HG02798 (cell line): ENCODE measurements around the gene VEZT.

ENCODE experiments used
- ATAC-seq: cut with Tn5 transposase; IDR thresholded peaks from one replicate; pipeline ENCODE4 v1.9.1; 2021; ENCODE audit warnings: mild to moderate bottlenecking; ENCODE audit not compliant: unreplicated experiment, poor library complexity

VEZT gene

DNA sequence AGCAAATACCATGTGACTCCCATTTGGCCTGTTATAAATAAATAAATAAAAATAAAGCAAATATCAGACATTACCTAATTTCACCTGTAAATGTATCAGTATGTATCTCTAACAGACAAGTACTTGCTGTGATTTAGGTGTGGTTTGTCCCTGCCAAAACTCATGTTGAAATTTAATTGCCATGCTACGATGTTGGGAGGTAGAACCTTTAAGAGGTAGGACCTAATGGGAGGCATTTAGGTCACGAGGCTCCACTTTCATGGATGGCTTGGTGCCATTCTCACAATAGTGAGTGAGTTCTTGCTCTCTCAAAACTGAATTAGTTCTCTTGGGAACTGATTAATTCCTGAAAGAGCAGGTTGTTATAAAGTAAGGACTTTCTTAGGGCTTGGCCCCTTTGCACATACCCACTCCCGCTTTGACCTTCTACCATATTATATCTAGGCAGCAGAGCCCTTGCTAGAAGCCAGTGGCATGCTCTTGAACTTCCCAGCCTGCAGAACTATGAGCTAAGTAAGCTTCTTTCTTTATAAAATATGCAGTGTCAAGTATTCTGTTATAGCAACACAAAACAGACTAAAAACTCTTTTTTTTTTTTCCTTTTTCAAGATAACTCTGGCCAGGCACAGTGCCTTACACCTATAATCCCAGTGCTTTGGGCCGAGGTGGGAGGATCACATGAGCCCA lies 26.0 kb downstream of the VEZT start:
- ATAC-seq = no peak

DNA sequence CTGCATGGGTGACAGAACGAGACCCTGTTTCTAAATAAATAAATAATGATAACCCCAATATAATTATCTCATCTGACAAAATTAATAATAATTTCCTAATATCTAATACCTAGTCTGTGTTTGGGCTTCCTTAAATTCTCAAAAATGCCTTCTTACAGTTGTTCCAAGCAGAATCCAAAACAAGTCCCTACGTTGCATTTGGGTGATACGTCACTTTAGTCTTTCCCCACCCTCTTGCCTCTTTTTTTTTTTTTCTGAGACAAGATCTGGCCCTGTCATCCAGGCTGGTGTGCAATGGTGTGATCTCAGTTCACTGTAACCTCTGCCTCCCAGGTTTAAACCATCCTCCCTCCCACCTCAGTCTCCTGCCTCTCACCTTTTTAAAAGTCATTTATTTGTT lies 26.7 kb downstream of the VEZT start:
- no peak for ATAC-seq

DNA sequence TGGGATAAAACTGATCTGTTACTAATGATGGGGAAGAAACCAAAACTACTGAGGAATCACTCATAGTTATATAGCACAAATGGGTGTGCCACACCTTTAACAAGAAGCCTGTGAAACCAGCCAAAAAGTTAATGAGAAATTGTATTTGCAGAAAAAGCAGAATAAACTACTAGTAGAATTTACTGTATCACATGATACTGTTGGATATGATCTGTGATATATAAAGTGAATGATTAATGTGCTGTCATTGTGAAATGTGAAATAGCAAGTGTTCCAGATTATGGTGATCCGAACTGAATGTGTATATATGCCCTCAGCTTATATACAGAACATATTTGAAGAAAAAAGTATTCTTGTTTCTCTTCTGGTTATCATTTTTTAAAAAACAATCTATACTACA lies 30.5 kb downstream of the VEZT start:
- ATAC-seq = no peak

DNA sequence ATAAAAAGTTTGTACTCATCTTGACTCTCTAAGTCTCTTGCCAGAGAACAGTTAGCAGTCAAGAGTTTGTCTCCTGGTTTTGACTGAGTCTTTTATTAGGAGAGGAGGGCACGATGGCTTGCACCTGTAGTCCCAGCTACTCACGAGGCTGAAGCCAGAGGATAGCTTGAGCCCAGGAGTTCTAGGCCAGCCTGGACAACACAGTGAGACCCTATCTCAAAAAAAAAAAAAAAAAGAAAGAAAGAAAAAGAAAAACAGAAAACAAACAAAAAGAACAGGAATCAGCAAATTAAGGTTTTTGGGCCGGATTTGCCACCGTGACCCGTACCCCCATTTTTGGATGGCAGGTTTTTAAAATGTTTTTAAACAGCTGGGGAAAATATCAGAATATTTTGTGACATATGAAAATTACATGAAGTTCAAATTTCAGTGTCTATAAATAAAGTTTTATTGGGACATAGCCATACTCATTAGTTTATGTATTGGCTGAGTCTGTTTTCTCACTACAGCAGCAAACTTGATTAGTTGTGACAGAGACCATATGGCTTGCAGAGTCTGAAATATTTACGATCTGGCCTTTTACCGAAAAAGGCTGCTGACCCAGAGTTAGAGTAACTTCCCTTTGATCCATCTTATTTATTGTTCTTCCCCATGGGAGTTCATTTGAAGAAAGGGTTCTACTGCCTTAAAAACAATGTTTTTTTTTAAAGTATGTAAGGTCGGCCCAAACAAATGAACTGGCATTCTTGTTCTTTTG lies 31.2 kb downstream of the VEZT start:
- ATAC-seq = no peak

DNA sequence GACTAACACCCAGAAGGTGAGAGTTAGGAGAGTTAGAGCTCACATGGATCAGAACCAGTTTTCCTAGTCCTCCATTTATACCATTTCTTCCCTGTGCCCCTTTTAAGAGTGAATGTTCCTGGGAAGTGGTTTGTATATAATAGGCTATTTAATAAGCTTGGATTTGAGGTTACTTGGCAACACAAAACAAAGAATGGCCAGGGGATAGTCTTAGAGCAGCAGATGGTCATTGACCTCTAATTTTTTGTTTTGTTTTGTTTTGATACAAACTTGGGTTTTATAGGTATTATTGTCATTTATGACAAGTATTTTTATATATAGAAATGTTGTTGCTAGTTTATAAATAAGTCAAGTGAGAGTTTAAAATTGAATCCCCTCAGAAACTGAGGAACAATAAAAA lies 35.8 kb downstream of the VEZT start:
- ATAC-seq = no peak

DNA sequence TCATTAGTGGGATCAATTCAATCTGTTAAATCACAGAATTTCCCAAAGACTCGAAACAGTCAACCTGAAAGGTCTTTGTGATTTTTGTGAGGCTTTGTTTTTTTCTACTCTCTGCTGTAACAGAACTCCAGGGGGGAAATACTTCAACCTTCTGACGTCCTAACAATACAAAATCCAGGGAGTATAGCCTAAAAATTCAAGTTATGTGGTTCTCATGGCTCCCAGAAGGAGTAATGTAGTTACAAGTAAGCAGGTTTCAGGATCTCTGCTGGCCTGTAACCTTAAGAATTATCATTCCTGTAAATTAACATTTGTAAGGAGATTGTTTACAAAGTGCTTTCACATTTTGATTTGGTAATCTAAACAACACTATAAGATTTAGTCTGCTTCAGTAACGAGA lies 39.9 kb downstream of the VEZT start:
- ATAC-seq = no peak

DNA sequence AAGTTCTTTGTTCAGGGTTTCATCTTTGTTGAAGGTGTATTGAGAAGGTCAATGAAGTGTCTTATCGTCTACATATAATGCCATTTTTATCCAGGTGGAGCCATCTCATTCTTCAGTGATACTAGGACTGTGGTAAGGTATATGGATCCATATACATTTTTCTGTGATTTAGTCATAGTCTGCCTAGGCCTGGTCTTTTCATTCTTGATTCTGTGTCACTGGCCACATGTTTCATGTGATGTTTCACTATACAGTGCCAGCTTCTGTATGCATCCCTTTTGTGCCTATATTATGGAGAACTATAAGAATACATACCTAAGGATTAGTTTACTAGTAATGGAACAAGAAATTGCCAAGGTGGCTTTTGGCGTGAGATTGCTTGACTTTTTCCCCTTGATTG lies 40.5 kb downstream of the VEZT start:
- no peak for ATAC-seq

DNA sequence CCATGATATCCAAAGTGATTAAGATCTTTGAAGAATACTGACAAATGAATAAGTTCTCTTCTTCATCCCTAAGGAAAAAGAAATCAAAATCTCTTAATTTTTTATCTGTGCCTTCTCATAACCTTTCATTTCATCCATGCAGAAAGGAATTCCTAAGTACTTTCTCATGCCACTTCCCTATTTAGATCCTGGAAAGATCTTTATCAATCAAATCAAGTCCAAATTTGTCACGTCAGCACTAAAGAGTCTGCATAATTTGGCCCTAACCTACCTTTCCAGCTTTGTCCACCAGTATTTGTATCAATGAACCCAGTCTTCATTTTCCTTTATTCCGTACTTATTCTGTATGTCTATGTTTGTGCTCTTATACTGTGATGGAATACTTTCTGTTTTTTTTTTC lies 41.2 kb downstream of the VEZT start:
- ATAC-seq = no peak

DNA sequence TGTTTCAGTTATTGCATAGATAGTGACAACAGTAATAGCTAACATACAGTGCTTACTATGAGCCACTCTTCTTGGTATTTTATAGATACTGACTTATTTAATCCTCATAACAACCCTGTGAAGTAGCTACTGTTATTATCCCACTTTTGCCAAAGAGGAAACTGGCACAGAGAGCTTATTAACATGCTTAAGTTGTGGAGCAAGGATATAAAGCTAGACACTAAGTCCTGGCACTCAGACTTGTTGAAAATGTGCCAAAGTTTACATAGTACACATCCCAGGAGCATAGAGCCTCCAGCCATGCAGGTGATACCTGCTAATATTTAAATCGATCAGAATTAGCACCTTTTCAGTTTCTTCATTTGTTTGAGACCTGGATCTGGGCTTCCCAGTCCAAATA lies 41.8 kb downstream of the VEZT start:
- no peak for ATAC-seq

DNA sequence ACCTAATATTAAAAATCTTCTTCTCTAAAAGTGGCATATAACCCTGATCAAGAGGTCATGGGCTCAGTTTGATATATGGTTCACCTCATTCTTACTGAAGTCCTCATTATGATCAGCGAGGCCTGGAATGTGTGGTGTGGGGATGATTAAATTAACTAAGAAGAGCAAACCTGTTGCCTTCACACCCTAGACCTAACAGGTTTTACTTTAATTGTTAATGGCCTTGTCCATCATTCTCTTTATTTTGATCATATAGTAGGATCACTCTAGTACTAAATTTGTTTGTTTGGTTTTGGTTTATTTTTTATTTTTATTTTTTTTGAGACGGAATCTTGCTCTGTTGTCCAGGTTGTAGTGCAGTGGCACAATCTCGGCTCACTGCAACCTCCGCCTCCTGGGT lies 43.5 kb downstream of the VEZT start:
- no peak for ATAC-seq

DNA sequence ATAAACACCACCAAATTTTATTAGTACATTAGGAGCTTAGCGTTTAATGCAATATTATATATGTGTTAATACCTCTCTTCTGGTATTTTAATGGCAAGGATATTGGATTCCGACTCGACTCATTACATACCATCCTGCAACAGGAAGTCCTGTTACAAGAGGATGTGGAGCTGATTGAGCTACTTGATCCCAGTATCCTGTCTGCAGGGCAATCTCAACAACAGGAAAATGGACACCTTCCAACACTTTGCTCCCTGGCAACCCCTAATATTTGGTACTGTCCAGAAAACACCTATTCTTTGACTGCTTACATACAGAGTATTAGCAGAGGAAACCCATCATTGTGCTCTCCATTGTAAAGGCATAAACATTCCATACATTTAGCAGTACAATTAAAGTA lies 45.2 kb downstream of the VEZT start:
- ATAC-seq = no peak

DNA sequence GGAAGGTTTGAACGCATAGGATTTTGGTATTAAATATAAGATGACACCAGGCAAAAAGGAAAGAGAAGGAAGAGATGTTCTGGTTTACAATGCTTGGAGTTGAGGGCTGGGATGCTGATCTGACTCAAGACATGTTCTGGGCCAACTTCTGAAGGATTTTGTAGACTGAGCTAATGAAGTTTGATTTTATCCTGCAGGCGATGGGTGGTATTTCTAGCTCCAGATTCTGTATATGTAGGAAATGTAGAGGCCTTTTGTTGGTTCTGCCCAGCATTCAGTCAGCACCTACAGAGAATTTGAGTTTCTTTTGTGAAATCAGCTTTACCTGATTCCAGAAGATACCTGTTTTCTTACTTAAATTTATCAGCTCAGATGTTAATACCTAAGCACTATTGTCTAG lies 48.2 kb downstream of the VEZT start:
- no peak for ATAC-seq

DNA sequence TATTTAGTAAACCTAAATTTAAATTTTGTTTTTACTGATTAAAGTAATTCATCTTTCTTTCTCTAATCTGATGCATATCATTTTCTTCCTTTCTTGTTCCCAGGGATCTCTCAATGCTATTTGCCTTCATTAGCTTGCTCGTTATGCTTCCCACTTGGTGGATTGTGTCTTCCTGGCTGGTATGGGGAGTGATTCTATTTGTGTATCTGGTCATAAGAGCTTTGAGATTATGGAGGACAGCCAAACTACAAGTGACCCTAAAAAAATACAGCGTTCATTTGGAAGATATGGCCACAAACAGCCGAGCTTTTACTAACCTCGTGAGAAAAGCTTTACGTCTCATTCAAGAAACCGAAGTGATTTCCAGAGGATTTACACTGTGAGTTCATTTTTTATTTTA lies 48.6 kb downstream of the VEZT start:
- ATAC-seq = no peak

DNA sequence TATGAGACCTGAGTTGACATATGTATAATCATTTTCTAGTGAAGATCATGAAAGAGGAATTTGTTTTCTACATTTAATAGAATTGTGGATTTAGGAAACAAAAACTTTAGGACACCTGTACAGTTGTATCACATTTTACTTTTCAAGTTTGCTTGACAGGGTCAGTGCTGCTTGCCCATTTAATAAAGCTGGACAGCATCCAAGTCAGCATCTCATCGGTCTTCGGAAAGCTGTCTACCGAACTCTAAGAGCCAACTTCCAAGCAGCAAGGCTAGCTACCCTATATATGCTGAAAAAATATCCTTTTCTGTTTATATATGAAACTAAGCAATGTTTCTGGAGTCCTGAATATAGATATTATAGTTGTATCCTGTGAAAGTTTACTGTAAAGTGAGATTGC lies 52.3 kb downstream of the VEZT start:
- no peak for ATAC-seq

DNA sequence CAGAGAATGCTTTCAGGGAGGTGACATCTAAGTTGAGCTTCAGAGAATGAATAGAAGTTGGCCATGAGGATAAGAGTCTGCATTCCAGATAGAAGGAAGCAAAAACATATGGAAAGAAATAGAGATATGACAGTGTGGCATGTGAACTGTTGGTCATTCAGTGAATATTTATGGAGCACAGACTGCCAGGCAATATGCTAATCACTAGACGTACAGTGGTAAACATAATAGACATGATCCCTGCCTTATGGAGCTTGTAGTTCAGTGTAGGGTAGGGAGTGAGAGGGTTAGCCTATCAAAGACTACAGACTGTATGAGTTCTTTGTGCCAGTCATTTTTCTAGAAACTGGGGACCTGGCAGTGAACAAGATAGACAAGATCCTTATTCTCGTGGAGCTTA lies 53.9 kb downstream of the VEZT start:
- ATAC-seq = no peak

DNA sequence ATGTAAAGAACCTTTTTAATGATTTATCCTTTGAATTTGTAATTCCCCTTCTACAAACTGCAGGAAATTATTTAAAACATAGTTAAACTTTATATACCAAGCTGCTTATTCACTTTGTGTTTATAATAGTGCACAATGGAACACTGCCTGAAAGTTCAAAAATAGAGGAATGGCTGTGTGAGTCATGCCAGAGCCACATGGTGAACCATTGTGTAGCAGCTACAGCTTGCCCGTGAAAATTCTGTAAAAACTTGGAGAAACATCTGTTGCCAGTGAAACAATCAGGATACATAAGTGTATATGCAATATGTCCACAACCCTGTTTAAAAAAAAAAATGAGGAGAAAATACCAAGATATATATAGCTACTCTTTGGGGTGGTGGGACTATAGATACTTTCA lies 59.5 kb downstream of the VEZT start:
- ATAC-seq = no peak

DNA sequence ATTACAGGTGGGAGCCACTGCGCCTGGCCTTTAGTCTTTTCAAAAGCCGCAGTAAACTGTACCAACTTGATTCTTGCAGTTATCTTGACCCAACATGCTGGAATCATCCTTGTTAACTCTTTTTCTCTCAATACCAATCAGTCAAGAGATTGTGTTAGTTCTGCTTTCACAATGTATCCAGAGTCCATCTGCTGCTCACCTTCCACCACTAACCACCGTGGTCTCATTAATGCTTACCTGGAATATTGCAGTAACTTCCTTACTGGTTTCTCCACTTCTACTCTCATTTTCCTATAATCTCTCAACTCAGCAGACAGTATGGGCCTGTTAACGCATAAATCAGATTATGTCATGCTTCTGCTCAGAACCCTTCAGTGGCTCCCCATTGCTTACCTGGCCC lies 62.2 kb downstream of the VEZT start:
- ATAC-seq = no peak

DNA sequence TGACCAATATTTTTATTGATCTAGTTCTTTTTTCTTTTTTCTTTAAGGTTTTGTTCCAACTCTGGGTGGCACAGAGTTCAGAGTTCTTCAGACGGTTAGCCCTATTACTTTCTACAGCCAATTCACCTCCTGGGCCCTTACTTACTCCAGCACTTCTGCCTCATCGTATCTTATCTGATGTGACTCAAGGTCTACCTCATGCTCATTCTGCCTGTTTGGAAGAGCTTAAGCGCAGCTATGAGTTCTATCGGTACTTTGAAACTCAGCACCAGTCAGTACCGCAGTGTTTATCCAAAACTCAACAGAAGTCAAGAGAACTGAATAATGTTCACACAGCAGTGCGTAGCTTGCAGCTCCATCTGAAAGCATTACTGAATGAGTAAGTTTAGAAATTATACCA lies 64.7 kb downstream of the VEZT start:
- ATAC-seq = no peak

DNA sequence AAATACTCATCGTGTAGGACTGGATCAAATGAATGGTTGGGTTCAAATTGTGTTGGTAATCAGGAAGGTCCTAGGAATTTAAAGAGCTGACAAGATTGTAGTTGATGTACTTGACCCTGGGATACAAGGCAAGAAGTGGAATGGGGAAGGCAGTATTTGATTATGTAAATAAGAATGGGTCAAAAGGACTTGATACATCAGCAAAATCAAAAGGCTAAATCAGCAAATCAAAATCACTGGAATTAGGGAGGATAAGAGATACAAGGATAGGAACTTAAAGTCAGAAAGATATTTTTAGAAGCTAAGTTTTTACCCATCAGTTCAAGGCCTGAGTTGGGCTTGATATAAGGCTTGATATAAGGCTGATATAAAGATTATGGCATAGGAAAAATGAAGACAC lies 65.8 kb downstream of the VEZT start:
- ATAC-seq = no peak

DNA sequence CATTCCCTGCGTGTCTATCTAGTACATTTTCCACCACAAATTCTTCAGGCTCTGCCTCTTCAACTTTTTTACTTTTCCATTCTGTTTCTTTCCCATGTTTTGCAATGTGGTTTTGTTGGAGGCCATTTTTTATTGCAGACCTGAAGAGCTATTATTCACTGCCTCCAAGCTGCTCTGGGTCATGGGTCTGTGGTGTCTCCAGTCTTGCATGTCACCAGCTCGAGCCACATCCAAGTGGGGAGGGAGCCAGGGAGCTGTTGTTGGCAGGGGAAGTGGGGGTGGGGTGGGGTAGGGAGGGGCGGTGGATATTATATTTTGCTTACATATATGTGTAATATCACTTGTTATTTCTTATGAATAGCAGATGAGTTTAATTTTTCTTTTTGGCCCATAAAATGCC lies 69.1 kb downstream of the VEZT start:
- ATAC-seq = no peak

DNA sequence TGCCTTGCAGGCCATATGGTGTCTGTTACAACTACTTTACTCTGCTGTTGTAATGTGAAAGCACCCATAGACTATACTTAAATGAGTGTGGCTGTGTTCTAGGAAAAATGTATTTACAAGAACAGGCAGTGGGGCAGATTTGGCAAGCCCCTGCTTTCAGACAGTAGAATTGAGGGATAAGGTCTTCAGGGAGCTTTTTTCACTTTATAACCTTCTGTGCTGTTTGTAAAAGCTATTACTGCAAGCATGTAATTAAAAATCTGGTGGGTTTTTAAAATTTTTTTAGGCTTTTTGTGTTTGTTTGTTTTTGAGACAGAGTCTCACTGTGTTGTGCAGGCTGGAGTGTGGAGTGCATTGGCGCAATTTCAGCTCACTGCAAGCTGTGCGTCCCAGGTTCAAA lies 73.9 kb downstream of the VEZT start:
- ATAC-seq = no peak

DNA sequence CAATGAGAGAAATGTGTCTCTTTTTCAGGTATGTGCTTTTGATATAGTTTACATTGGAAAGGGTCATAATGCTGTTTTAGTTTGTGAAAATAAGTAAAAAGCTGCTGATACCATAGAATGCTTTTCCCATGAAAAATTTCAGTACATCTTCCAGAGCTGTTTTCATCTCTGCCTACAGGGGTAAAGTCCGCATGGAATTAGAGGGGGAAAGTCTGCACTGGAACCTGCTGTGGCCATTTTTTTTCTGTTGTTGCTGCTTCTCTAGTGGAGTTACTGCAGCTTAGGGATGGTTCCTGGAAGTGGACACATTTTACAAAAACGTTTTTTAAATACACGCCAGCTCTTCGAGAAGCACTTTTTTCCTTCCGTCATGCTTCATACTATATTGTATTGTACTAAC lies 81.3 kb downstream of the VEZT start:
- ATAC-seq = no peak
